ENCODE results near the gene RARRES1.

DNA sequence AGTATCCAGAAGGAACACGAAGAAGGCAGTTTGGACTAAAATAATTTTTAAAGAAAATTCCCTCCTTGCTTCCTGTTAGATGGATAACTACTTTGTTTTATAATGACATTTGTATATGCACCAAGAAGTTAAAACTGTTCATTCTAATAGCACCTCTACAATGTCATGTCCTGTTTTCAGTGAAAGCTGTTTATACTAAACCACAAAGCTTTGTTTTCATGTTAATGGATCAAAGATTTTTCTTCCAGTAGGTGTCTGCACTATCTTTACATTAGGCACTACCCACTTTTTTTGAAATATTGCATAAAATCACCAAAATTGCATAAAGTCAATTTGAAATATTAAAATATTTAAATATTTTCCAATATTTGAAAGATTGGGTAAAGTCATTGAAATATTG lies 10.1 kb downstream of the RARRES1 start:
- TF ChIP-seq POLR2AphosphoS5 (IDR thresholded peaks at IDR 0.05; ENCODE audit: low read depth) (no peak), CTCF (conservative IDR thresholded peaks at IDR 0.05; ENCODE audit: low read depth in 2 of 2) (no peak), EZH2 (IDR thresholded peaks at IDR 0.05; ENCODE audit: low read depth, unreplicated experiment) (no peak), REST (IDR thresholded peaks at IDR 0.05; ENCODE audit: unreplicated experiment) (no peak), EZH2phosphoT487 (IDR thresholded peaks at IDR 0.05; ENCODE audit: unreplicated experiment) (no peak), NANOG (IDR thresholded peaks at IDR 0.05; ENCODE audit: borderline replicate concordance) (no peak), JUNB (IDR thresholded peaks at IDR 0.05; ENCODE audit: unreplicated experiment) (no peak), ZNF114 (CRISPR knock-in tag; IDR thresholded peaks at IDR 0.05) (no peak)

Measured in GM23338 (cell line).